K562 (cell line): Measurements from ENCODE around the gene LY6G6C. TPM values are rescaled to one million over a fixed set of nuclear protein-coding genes. Genes with fewer than 3 reads are reported as not detected.

Experiments used
- microRNA-seq: library from miRNA; unstranded; fragments of <30 nt; microRNA quantifications from one replicate; pipeline ENCODE4, GENCODE V29; 2018; ENCODE audit warnings: borderline microRNAs expressed
- polyA plus RNA-seq, 8 experiments: library from polyadenylated mRNA; depleted of rRNA in 4 of 8; stranded (reverse) in 5 of 8; unstranded in 3 of 8; fragments of >200 nt; fragmentation: Nextera tagmentation in 2 of 8; fragmentation: Illumina TruSeq in 1 of 8; extraction: Ambion mirVana in 2 of 8; extraction: Trizol in 1 of 8; gene quantifications; 2 replicates each; pipeline versions ENCODE4 v1.2.1 to v1.2.3, GENCODE V29; 2011 to 2014; ENCODE audit warnings: inconsistent platforms in 1 of 8, missing spikeins in 1 of 8
- small RNA-seq: library from RNA; depleted of rRNA; stranded (forward); fragments of <200 nt; gene quantifications from one replicate; pipeline ENCODE3, GENCODE V24; 2014
- total RNA-seq, 7 experiments: library from RNA; depleted of rRNA in 6 of 7; stranded (reverse); fragments of >200 nt in 6 of 7; fragmentation: Illumina TruSeq in 2 of 7; extraction: Trizol in 2 of 7; gene quantifications; 2 replicates each; pipeline versions ENCODE4 v1.2.1 to v1.2.3, GENCODE V29; 2011 to 2021; ENCODE audit warnings: low replicate concordance in 1 of 7

The LY6G6C gene
- total and polyA plus RNA-seq, 9 of the 15 experiments (the other 6 are each of a cell fraction or from before 2014, with no cell fraction given) = 0.06 to 0.20 TPM; not detected in 7

Small RNAs within 50 kb of the gene (microRNA-seq; reads per million reads assigned to microRNA genes)
- gene MIR4646 = 1.3 reads per million, percentile 14 among the genes with 10 or more reads in this experiment

Small RNAs within 50 kb of the gene (small RNA-seq; reads per million reads assigned to genes)
- gene LY6G6D (not detected), gene MIR4646 (not detected), gene MSH5-SAPCD1 (not detected), gene RNU6-850P (not detected), gene SAPCD1 (not detected)

Other genes starting within 250 kb of the LY6G6C start
Only the 7 nearest of the 41 such genes appear.
- 104 and 131 TPM in 2 replicates for gene ABHD16A, start 18.4 kb downstream of the LY6G6C start, total RNA-seq (2014; rRNA removed)
- gene ABHD16A, start 18.4 kb downstream of the LY6G6C start, total RNA-seq (2014; rRNA removed; fragmentation: Illumina TruSeq; extraction: Trizol) = 61.6 and 75.6 TPM in 2 replicates
- gene ABHD16A, start 18.4 kb downstream of the LY6G6C start, total RNA-seq (2015; rRNA removed; fragmentation: Illumina TruSeq; extraction: Trizol) = 81.6 and 82.8 TPM in 2 replicates
- 104 and 106 TPM in 2 replicates for gene ABHD16A, start 18.4 kb downstream of the LY6G6C start, total RNA-seq (2021)
- 113 and 137 TPM in 2 replicates for gene ABHD16A, start 18.4 kb downstream of the LY6G6C start, polyA plus RNA-seq (2011; rRNA removed)
- gene ABHD16A, start 18.4 kb downstream of the LY6G6C start, polyA plus RNA-seq (2014; fragmentation: Illumina TruSeq; extraction: Trizol) = 70.0 and 79.3 TPM in 2 replicates
- 10 to 100 TPM; 25.8 to 49.7 TPM for gene ABHD16A, start 18.4 kb downstream of the LY6G6C start, polyA plus RNA-seq (2014; fragmentation: Nextera tagmentation; extraction: Ambion mirVana)
- 120 and 122 TPM in 2 replicates for gene ABHD16A, start 18.4 kb downstream of the LY6G6C start, polyA plus RNA-seq (2014; rRNA removed)
- gene LY6G6F, start 14.9 kb downstream of the LY6G6C start, total RNA-seq (2014; rRNA removed) = 0.50 TPM in 1 of 2 replicates, not detected in the other
- gene LY6G6F, start 14.9 kb downstream of the LY6G6C start, total RNA-seq (2014; rRNA removed; fragmentation: Illumina TruSeq; extraction: Trizol) = 0.35 TPM in 1 of 2 replicates, not detected in the other
- 0.14 TPM in 1 of 2 replicates, not detected in the other for gene LY6G6F, start 14.9 kb downstream of the LY6G6C start, total RNA-seq (2015; rRNA removed; fragmentation: Illumina TruSeq; extraction: Trizol)
- 0.18 TPM in 1 of 2 replicates, not detected in the other for gene LY6G6F, start 14.9 kb downstream of the LY6G6C start, total RNA-seq (2021)
- 0.20 TPM in 1 of 2 replicates, not detected in the other for gene LY6G6F, start 14.9 kb downstream of the LY6G6C start, polyA plus RNA-seq (2011; rRNA removed)
- 0.33 and 0.39 TPM in 2 replicates for gene LY6G6F, start 14.9 kb downstream of the LY6G6C start, polyA plus RNA-seq (2014; fragmentation: Illumina TruSeq; extraction: Trizol)
- under 1 TPM; 0.28 to 0.49 TPM for gene LY6G6F, start 14.9 kb downstream of the LY6G6C start, polyA plus RNA-seq (2014; fragmentation: Nextera tagmentation; extraction: Ambion mirVana)
- 1.1 TPM in 1 of 2 replicates, not detected in the other for gene LY6G6F, start 14.9 kb downstream of the LY6G6C start, polyA plus RNA-seq (2014; rRNA removed)
- not detected in 2 replicates for gene LY6G6D, start 6.4 kb downstream of the LY6G6C start, total RNA-seq (2014; rRNA removed)
- gene LY6G6D, start 6.4 kb downstream of the LY6G6C start, total RNA-seq (2014; rRNA removed; fragmentation: Illumina TruSeq; extraction: Trizol) = not detected in 2 replicates
- gene LY6G6D, start 6.4 kb downstream of the LY6G6C start, total RNA-seq (2015; rRNA removed; fragmentation: Illumina TruSeq; extraction: Trizol) = not detected in 2 replicates
- gene LY6G6D, start 6.4 kb downstream of the LY6G6C start, total RNA-seq (2021) = not detected in 2 replicates
- 0.38 TPM in 1 of 2 replicates, not detected in the other for gene LY6G6D, start 6.4 kb downstream of the LY6G6C start, polyA plus RNA-seq (2011; rRNA removed)
- gene LY6G6D, start 6.4 kb downstream of the LY6G6C start, polyA plus RNA-seq (2014; fragmentation: Illumina TruSeq; extraction: Trizol) = not detected in 2 replicates
- under 1 TPM in 1 of 2 experiments, not detected in 1; 0.30 TPM for gene LY6G6D, start 6.4 kb downstream of the LY6G6C start, polyA plus RNA-seq (2014; fragmentation: Nextera tagmentation; extraction: Ambion mirVana)
- not detected in 2 replicates for gene LY6G6D, start 6.4 kb downstream of the LY6G6C start, polyA plus RNA-seq (2014; rRNA removed)
- gene MPIG6B, start 1.6 kb upstream of the LY6G6C start, total RNA-seq (2014; rRNA removed) = 0.45 TPM in 1 of 2 replicates, not detected in the other
- gene MPIG6B, start 1.6 kb upstream of the LY6G6C start, total RNA-seq (2014; rRNA removed; fragmentation: Illumina TruSeq; extraction: Trizol) = 0.11 and 0.13 TPM in 2 replicates
- 0.14 TPM in 1 of 2 replicates, not detected in the other for gene MPIG6B, start 1.6 kb upstream of the LY6G6C start, total RNA-seq (2015; rRNA removed; fragmentation: Illumina TruSeq; extraction: Trizol)
- gene MPIG6B, start 1.6 kb upstream of the LY6G6C start, total RNA-seq (2021) = 0.47 and 0.75 TPM in 2 replicates
- gene MPIG6B, start 1.6 kb upstream of the LY6G6C start, polyA plus RNA-seq (2011; rRNA removed) = 0.24 and 0.30 TPM in 2 replicates
- gene MPIG6B, start 1.6 kb upstream of the LY6G6C start, polyA plus RNA-seq (2014; fragmentation: Illumina TruSeq; extraction: Trizol) = 0.75 and 0.77 TPM in 2 replicates
- gene MPIG6B, start 1.6 kb upstream of the LY6G6C start, polyA plus RNA-seq (2014; fragmentation: Nextera tagmentation; extraction: Ambion mirVana) = under 1 TPM; 0.15 to 0.32 TPM
- 0.27 and 1.2 TPM in 2 replicates for gene MPIG6B, start 1.6 kb upstream of the LY6G6C start, polyA plus RNA-seq (2014; rRNA removed)
- gene DDAH2, start 7.6 kb upstream of the LY6G6C start, total RNA-seq (2014; rRNA removed) = 45.4 and 59.1 TPM in 2 replicates
- gene DDAH2, start 7.6 kb upstream of the LY6G6C start, total RNA-seq (2014; rRNA removed; fragmentation: Illumina TruSeq; extraction: Trizol) = 10.6 and 12.7 TPM in 2 replicates
- gene DDAH2, start 7.6 kb upstream of the LY6G6C start, total RNA-seq (2015; rRNA removed; fragmentation: Illumina TruSeq; extraction: Trizol) = 32.3 and 34.6 TPM in 2 replicates
- 31.4 and 36.3 TPM in 2 replicates for gene DDAH2, start 7.6 kb upstream of the LY6G6C start, total RNA-seq (2021)
- 21.4 and 30.4 TPM in 2 replicates for gene DDAH2, start 7.6 kb upstream of the LY6G6C start, polyA plus RNA-seq (2011; rRNA removed)
- 15.6 and 29.3 TPM in 2 replicates for gene DDAH2, start 7.6 kb upstream of the LY6G6C start, polyA plus RNA-seq (2014; fragmentation: Illumina TruSeq; extraction: Trizol)
- 1 to 10 TPM; 1.8 to 3.4 TPM for gene DDAH2, start 7.6 kb upstream of the LY6G6C start, polyA plus RNA-seq (2014; fragmentation: Nextera tagmentation; extraction: Ambion mirVana)
- 36.2 and 42.1 TPM in 2 replicates for gene DDAH2, start 7.6 kb upstream of the LY6G6C start, polyA plus RNA-seq (2014; rRNA removed)
- gene CLIC1, start 14.8 kb upstream of the LY6G6C start, total RNA-seq (2014; rRNA removed) = 1,815 and 2,459 TPM in 2 replicates
- 1,777 and 1,808 TPM in 2 replicates for gene CLIC1, start 14.8 kb upstream of the LY6G6C start, total RNA-seq (2014; rRNA removed; fragmentation: Illumina TruSeq; extraction: Trizol)
- gene CLIC1, start 14.8 kb upstream of the LY6G6C start, total RNA-seq (2015; rRNA removed; fragmentation: Illumina TruSeq; extraction: Trizol) = 1,968 and 1,998 TPM in 2 replicates
- gene CLIC1, start 14.8 kb upstream of the LY6G6C start, total RNA-seq (2021) = 1,487 and 1,494 TPM in 2 replicates
- gene CLIC1, start 14.8 kb upstream of the LY6G6C start, polyA plus RNA-seq (2011; rRNA removed) = 1,850 and 2,419 TPM in 2 replicates
- 2,238 and 2,336 TPM in 2 replicates for gene CLIC1, start 14.8 kb upstream of the LY6G6C start, polyA plus RNA-seq (2014; fragmentation: Illumina TruSeq; extraction: Trizol)
- 1,000 to 10,000 TPM; 1,267 to 1,594 TPM for gene CLIC1, start 14.8 kb upstream of the LY6G6C start, polyA plus RNA-seq (2014; fragmentation: Nextera tagmentation; extraction: Ambion mirVana)
- gene CLIC1, start 14.8 kb upstream of the LY6G6C start, polyA plus RNA-seq (2014; rRNA removed) = 1,650 and 1,824 TPM in 2 replicates
- 21.1 and 34.7 TPM in 2 replicates for gene MSH5, start 18.3 kb upstream of the LY6G6C start, total RNA-seq (2014; rRNA removed)
- 46.6 and 47.6 TPM in 2 replicates for gene MSH5, start 18.3 kb upstream of the LY6G6C start, total RNA-seq (2014; rRNA removed; fragmentation: Illumina TruSeq; extraction: Trizol)
- 34.3 and 37.9 TPM in 2 replicates for gene MSH5, start 18.3 kb upstream of the LY6G6C start, total RNA-seq (2015; rRNA removed; fragmentation: Illumina TruSeq; extraction: Trizol)
- 75.4 and 82.7 TPM in 2 replicates for gene MSH5, start 18.3 kb upstream of the LY6G6C start, total RNA-seq (2021)
- gene MSH5, start 18.3 kb upstream of the LY6G6C start, polyA plus RNA-seq (2011; rRNA removed) = 104 and 202 TPM in 2 replicates
- 52.5 and 52.8 TPM in 2 replicates for gene MSH5, start 18.3 kb upstream of the LY6G6C start, polyA plus RNA-seq (2014; fragmentation: Illumina TruSeq; extraction: Trizol)
- 10 to 100 TPM; 12.5 to 14.0 TPM for gene MSH5, start 18.3 kb upstream of the LY6G6C start, polyA plus RNA-seq (2014; fragmentation: Nextera tagmentation; extraction: Ambion mirVana)
- 80.2 and 84.7 TPM in 2 replicates for gene MSH5, start 18.3 kb upstream of the LY6G6C start, polyA plus RNA-seq (2014; rRNA removed)